Trophoblast cell (in vitro differentiated cells and primary cell): ENCODE measurements around the gene ATL1.
"Not testable (repeated sequence)": the region's sequence is repeated elsewhere in the genome, so short reads cannot be mapped to it uniquely, and the experiment has no call there.

Source experiments
- DNase-seq, 2 donors: peaks; one replicate each; pipeline ENCODE4 v3.0.0-alpha.2; 2016
- H2AFZ ChIP-seq: 2 replicates; pipeline ENCODE4 v1.6.1; 2013; ENCODE audit warnings: low read length, moderate library complexity, mild to moderate bottlenecking; ENCODE audit not compliant: insufficient read depth, poor library complexity
- H2AK5ac ChIP-seq: 2 replicates; pipeline ENCODE4 v1.6.1; 2013; ENCODE audit warnings: mild to moderate bottlenecking, low read length
- H2BK120ac ChIP-seq: 2 replicates; pipeline ENCODE4 v1.6.1; 2013; ENCODE audit warnings: low read length, mild to moderate bottlenecking, moderate library complexity; ENCODE audit not compliant: insufficient read depth, poor library complexity
- H2BK12ac ChIP-seq: 2 replicates; pipeline ENCODE4 v1.6.1; 2013; ENCODE audit warnings: mild to moderate bottlenecking, low read length, moderate library complexity
- H2BK5ac ChIP-seq: 2 replicates; pipeline ENCODE4 v1.6.1; 2013; ENCODE audit warnings: low read length, low read depth, moderate library complexity, mild to moderate bottlenecking; ENCODE audit not compliant: poor library complexity
- H3K14ac ChIP-seq: 2 replicates; pipeline ENCODE4 v1.6.1; 2013; ENCODE audit warnings: mild to moderate bottlenecking, low read length
- H3K18ac ChIP-seq: 2 replicates; pipeline ENCODE4 v1.6.1; 2013; ENCODE audit warnings: mild to moderate bottlenecking, low read length
- H3K23ac ChIP-seq: 2 replicates; pipeline ENCODE4 v1.6.1; 2013; ENCODE audit warnings: low read length
- H3K27ac ChIP-seq: 2 replicates; pipeline ENCODE4 v1.5.1; 2013; ENCODE audit warnings: low read depth, mild to moderate bottlenecking, inconsistent platforms, low read length, moderate library complexity
- H3K27me3 ChIP-seq: 2 replicates; pipeline ENCODE4 v1.6.1; 2013; ENCODE audit warnings: inconsistent platforms, mild to moderate bottlenecking, low read length, moderate library complexity; ENCODE audit not compliant: insufficient read depth
- H3K36me3 ChIP-seq, 2 experiments: 1 replicate in 1 of 2; 2 replicates in 1 of 2; pipeline ENCODE4 v1.6.1; 2013; ENCODE audit warnings: low read length in 2 of 2, mild to moderate bottlenecking in 2 of 2, moderate library complexity in 1 of 2; ENCODE audit not compliant: insufficient read depth in 2 of 2, control insufficient read depth in 1 of 2
- H3K4ac ChIP-seq: 2 replicates; pipeline ENCODE4 v1.6.1; 2013; ENCODE audit warnings: low read depth, mild to moderate bottlenecking, low read length, moderate library complexity
- H3K4me1 ChIP-seq, 2 experiments: 1 replicate in 1 of 2; 2 replicates in 1 of 2; pipeline ENCODE4 v1.6.1; 2013; ENCODE audit warnings: low read length in 2 of 2, mild to moderate bottlenecking in 2 of 2, moderate library complexity in 1 of 2; ENCODE audit not compliant: insufficient read depth in 2 of 2, control insufficient read depth in 1 of 2
- H3K4me2 ChIP-seq: 2 replicates; pipeline ENCODE4 v1.6.1; 2013; ENCODE audit warnings: inconsistent platforms, mild to moderate bottlenecking, low read length, moderate library complexity
- H3K4me3 ChIP-seq: 2 replicates; pipeline ENCODE4 v1.5.1; 2013; ENCODE audit warnings: mild to moderate bottlenecking, low read depth, low read length, inconsistent platforms
- H3K79me1 ChIP-seq: one replicate; pipeline ENCODE4 v1.6.1; 2013; ENCODE audit warnings: low read length
- H3K79me2 ChIP-seq: 2 replicates; pipeline ENCODE4 v1.6.1; 2013; ENCODE audit warnings: low read length, mild to moderate bottlenecking; ENCODE audit not compliant: control insufficient read depth, insufficient read depth, poor library complexity
- H3K9ac ChIP-seq: 2 replicates; pipeline ENCODE4 v1.6.1; 2013; ENCODE audit warnings: mild to moderate bottlenecking, low read length
- H3K9me3 ChIP-seq: 2 replicates; pipeline ENCODE4 v1.6.1; 2013; ENCODE audit warnings: low read depth, mild to moderate bottlenecking, control low read depth, inconsistent platforms, low read length; ENCODE audit not compliant: insufficient read depth
- H4K12ac ChIP-seq: 2 replicates; pipeline ENCODE4 v1.6.1; 2013; ENCODE audit warnings: low read depth, mild to moderate bottlenecking, low read length, moderate library complexity
- H4K8ac ChIP-seq: 2 replicates; pipeline ENCODE4 v1.6.1; 2013; ENCODE audit warnings: low read depth, mild to moderate bottlenecking, low read length, moderate library complexity
- H4K91ac ChIP-seq: one replicate; pipeline ENCODE4 v1.6.1; 2013; ENCODE audit warnings: low read depth, mild to moderate bottlenecking, low read length, moderate library complexity
- WGBS: extraction: QIAGEN DNeasy Blood & Tissue Kit; methylation state at CpG from one replicate; pipeline ENCODE4 v1.1.7; 2013; ENCODE audit warnings: missing lambda C conversion rate; ENCODE audit not compliant: insufficient read length, insufficient coverage; ENCODE audit errors: extremely low coverage; 5-methylcytosine and 5-hydroxymethylcytosine counted together

Gene ATL1

GRCh38 chr14:50624447-50624846 lies 64.5 kb downstream of the ATL1 start:
- no peak overlapping the region for H3K23ac ChIP-seq
- no peaks in the 10 kb centered on the region for H3K79me1 ChIP-seq
- H3K4me2 ChIP-seq, result no peak overlapping the region
- H3K9me3 ChIP-seq, result no peaks in the 10 kb centered on the region
- H3K79me2 ChIP-seq, result no peaks in the 10 kb centered on the region
- no peaks in the 10 kb centered on the region for H3K4me1 ChIP-seq
- no peak overlapping the region for H3K18ac ChIP-seq
- no peak overlapping the region for H3K4me3 ChIP-seq
- H2BK5ac ChIP-seq, result no peak overlapping the region
- no peak overlapping the region for H3K27ac ChIP-seq
- H3K36me3 ChIP-seq, result peaks cover 0 to 2% of the 10 kb centered on the region in 2 experiments
- H3K4ac ChIP-seq, result no peak overlapping the region
- no peak overlapping the region for H4K8ac ChIP-seq
- H2BK12ac ChIP-seq, result no peak overlapping the region
- no peak overlapping the region for H2AFZ ChIP-seq
- no peak for DNase-seq
- no peak overlapping the region for H3K9ac ChIP-seq
- no peak overlapping the region for H4K91ac ChIP-seq
- H3K14ac ChIP-seq, result no peak overlapping the region
- H2AK5ac ChIP-seq, result no peak overlapping the region
- no CpG with 5 or more reads among the region's 1 CpG for WGBS
- H2BK120ac ChIP-seq, result no peak overlapping the region
- H3K27me3 ChIP-seq, result no peaks in the 10 kb centered on the region
- no peak overlapping the region for H4K12ac ChIP-seq

GRCh38 chr14:50624947-50625346 lies 65.0 kb downstream of the ATL1 start:
- not testable (repeated sequence) for H3K79me1 ChIP-seq, H3K27ac ChIP-seq, H2BK120ac ChIP-seq, H3K4me3 ChIP-seq, H3K36me3 ChIP-seq, H3K23ac ChIP-seq, H3K14ac ChIP-seq, H3K4me2 ChIP-seq, H3K4me1 ChIP-seq, H4K12ac ChIP-seq, DNase-seq, H2BK12ac ChIP-seq, H3K9me3 ChIP-seq, H4K8ac ChIP-seq, H2BK5ac ChIP-seq, H3K4ac ChIP-seq, H3K79me2 ChIP-seq, H2AK5ac ChIP-seq, H3K18ac ChIP-seq, H2AFZ ChIP-seq, H3K27me3 ChIP-seq, H3K9ac ChIP-seq, H4K91ac ChIP-seq
- no CpG with 5 or more reads among the region's 4 CpGs for WGBS

GRCh38 chr14:50631408-50631821 lies 71.5 kb downstream of the ATL1 start:
- H4K8ac ChIP-seq, result no peak overlapping the region
- no peak overlapping the region for H2AFZ ChIP-seq
- H3K4me1 ChIP-seq, result no peaks in the 10 kb centered on the region
- H2BK5ac ChIP-seq, result no peak overlapping the region
- no peak overlapping the region for H3K23ac ChIP-seq
- H2BK12ac ChIP-seq, result no peak overlapping the region
- no peaks in the 10 kb centered on the region for H3K9me3 ChIP-seq
- H3K4ac ChIP-seq, result no peak overlapping the region
- H2BK120ac ChIP-seq, result no peak overlapping the region
- no peak overlapping the region for H4K91ac ChIP-seq
- no peak overlapping the region for H3K4me2 ChIP-seq
- H4K12ac ChIP-seq, result no peak overlapping the region
- H3K4me3 ChIP-seq, result no peak overlapping the region
- H3K79me1 ChIP-seq, result no peaks in the 10 kb centered on the region
- no peak overlapping the region for H3K18ac ChIP-seq
- WGBS, result no CpG with 5 or more reads among the region's 4 CpGs
- no peak for DNase-seq
- no peak overlapping the region for H3K9ac ChIP-seq
- no peaks in the 10 kb centered on the region for H3K79me2 ChIP-seq
- no peak overlapping the region for H2AK5ac ChIP-seq
- H3K27ac ChIP-seq, result no peak overlapping the region
- H3K36me3 ChIP-seq, result peaks cover 2 to 5% of the 10 kb centered on the region in 2 experiments
- no peak overlapping the region for H3K14ac ChIP-seq
- H3K27me3 ChIP-seq, result no peaks in the 10 kb centered on the region

DNA sequence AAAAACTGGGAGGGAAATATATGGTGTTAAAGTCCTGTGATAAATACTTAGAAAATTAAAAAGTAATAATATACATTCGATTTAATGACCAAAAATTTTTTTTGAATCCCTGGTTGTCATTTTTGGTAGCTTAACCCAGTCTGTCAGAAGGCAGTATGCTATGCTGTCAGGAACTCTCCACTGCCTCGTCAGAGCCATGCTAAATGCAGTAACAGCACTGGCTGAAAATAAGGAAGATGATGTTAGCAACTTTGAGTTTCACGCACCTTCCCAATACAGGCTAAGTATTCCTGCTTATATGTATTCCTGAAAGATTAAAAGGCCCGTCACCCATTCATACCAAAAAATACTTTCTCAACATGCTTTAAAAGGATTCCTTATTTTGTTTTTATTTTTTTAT lies 74.0 kb downstream of the ATL1 start:
- Histone ChIP-seq H3K27me3 (no peaks in the 10 kb centered on the region), H3K27ac (no peak overlapping the region), H3K18ac (no peak overlapping the region), H2BK120ac (no peak overlapping the region), H3K4me1 (no peaks in the 10 kb centered on the region), H2AK5ac (no peak overlapping the region), H4K12ac (no peak overlapping the region), H2BK12ac (no peak overlapping the region), H3K79me1 (no peaks in the 10 kb centered on the region), H4K91ac (no peak overlapping the region), H3K79me2 (no peaks in the 10 kb centered on the region), H3K9me3 (no peaks in the 10 kb centered on the region), H3K23ac (no peak overlapping the region), H3K36me3 (peaks cover 3 to 5% of the 10 kb centered on the region in 2 experiments), H3K4me2 (no peak overlapping the region), H3K4ac (no peak overlapping the region), H3K14ac (no peak overlapping the region), H3K4me3 (no peak overlapping the region), H2BK5ac (no peak overlapping the region), H4K8ac (no peak overlapping the region), H3K9ac (no peak overlapping the region), H2AFZ (no peak overlapping the region)
- WGBS, result no CpG with 5 or more reads among the region's 4 CpGs
- no peak for DNase-seq
